PC-3 (cell line): ENCODE data around the gene RASSF5. TPM values are rescaled to one million over a fixed set of nuclear protein-coding genes. Genes with fewer than 3 reads are reported as not detected.
A peak's percentile ranks its signal among the peaks of the same experiment; 100 is the strongest.

Experiments used
- ATAC-seq: fragments of 200-7000 bp; cut with Tn5 transposase; 2 replicates; pipeline ENCODE4 v1.9.1; 2020; ENCODE audit warnings: mild to moderate bottlenecking, moderate library complexity
- BruUV-seq: library from RNA; stranded (reverse); fragments of 400-500 nt; replicated peaks from 2 replicates; lab custom pipeline; 2021; lab: Mats Ljungman, UMichigan
- CTCF ChIA-PET: fragments of 300-600 bp; sonication (Branson Sonifier 250); formaldehyde crosslinking; loops from one replicate; lab custom pipeline; 2022; ENCODE audit warnings: antibody characterized with exemption; lab: Charles Lee
- POLR2A ChIA-PET: fragments of 300-600 bp; sonication (Branson Sonifier 250); formaldehyde crosslinking; loops from one replicate; lab custom pipeline; 2022; ENCODE audit warnings: antibody characterized with exemption; ENCODE audit not compliant: unreplicated experiment; lab: Charles Lee
- DNase-seq: peaks from one replicate; pipeline ENCODE4 v3.0.0-alpha.2; 2015
- H2AFZ ChIP-seq: fragments of 300-600 bp; sonication (generic); 2 replicates; pipeline ENCODE4 v1.6.0; 2016; ENCODE audit warnings: antibody characterized with exemption, low read length
- H3F3A ChIP-seq: fragments of 300-600 bp; sonication (generic); one replicate; pipeline ENCODE4 v1.6.0; 2017; ENCODE audit warnings: antibody characterized with exemption, low read length, control low read depth, mild to moderate bottlenecking; ENCODE audit not compliant: unreplicated experiment
- H3K27ac ChIP-seq: fragments of 300-600 bp; sonication (generic); 2 replicates; pipeline ENCODE4 v1.5.1; 2016; ENCODE audit warnings: mild to moderate bottlenecking, low read length
- H3K27me3 ChIP-seq: fragments of 300-600 bp; sonication (generic); 2 replicates; pipeline ENCODE4 v1.6.1; 2016; ENCODE audit warnings: low read length, mixed read lengths
- H3K36me3 ChIP-seq: fragments of 300-600 bp; sonication (generic); 2 replicates; pipeline ENCODE4 v1.6.1; 2016; ENCODE audit warnings: low read depth, mixed run types, low read length, mixed read lengths
- H3K4me1 ChIP-seq: fragments of 300-600 bp; sonication (generic); 2 replicates; pipeline ENCODE4 v1.5.1; 2016; ENCODE audit warnings: low read length; ENCODE audit not compliant: insufficient read depth
- H3K4me2 ChIP-seq: fragments of 300-600 bp; sonication (generic); 2 replicates; pipeline ENCODE4 v1.6.0; 2016; ENCODE audit warnings: low read length
- H3K4me3 ChIP-seq: fragments of 300-600 bp; sonication (generic); 2 replicates; pipeline ENCODE4 v1.5.1; 2016; ENCODE audit warnings: mild to moderate bottlenecking, low read length, mixed read lengths
- H3K79me2 ChIP-seq: fragments of 300-600 bp; sonication (generic); 2 replicates; pipeline ENCODE4 v1.6.1; 2017; ENCODE audit warnings: low read length, mixed read lengths
- H3K9ac ChIP-seq: fragments of 300-600 bp; sonication (generic); 2 replicates; pipeline ENCODE4 v1.6.0; 2016; ENCODE audit warnings: mild to moderate bottlenecking, low read length
- H3K9me2 ChIP-seq: fragments of 300-600 bp; sonication (generic); replicated peaks from 2 replicates; pipeline ENCODE4 v1.6.1; 2016; ENCODE audit warnings: mixed run types, low read length, mixed read lengths
- H3K9me3 ChIP-seq: fragments of 300-600 bp; sonication (generic); 2 replicates; pipeline ENCODE4 v1.6.1; 2016; ENCODE audit warnings: low read length, mixed read lengths
- H4K20me1 ChIP-seq: fragments of 300-600 bp; sonication (generic); 2 replicates; pipeline ENCODE4 v1.6.1; 2016; ENCODE audit warnings: low read length, mixed read lengths
- EZH2 ChIP-seq: fragments of 300-600 bp; sonication (generic); IDR thresholded peaks from one replicate; pipeline ENCODE4 v1.6.1; 2017; ENCODE audit warnings: antibody characterized with exemption, mild to moderate bottlenecking, low read length; ENCODE audit not compliant: unreplicated experiment
- EZH2phosphoT487 ChIP-seq: fragments of 300-600 bp; sonication (generic); IDR thresholded peaks from 2 replicates; pipeline ENCODE4 v1.6.1; 2018; ENCODE audit warnings: mild to moderate bottlenecking, antibody characterized with exemption, low read length, borderline replicate concordance
- intact Hi-C: fragments of 100-400 bp; cut with micrococcal nuclease; formaldehyde crosslinking; loops from 2 replicates; pipeline ENCODE4 v1.9.0; 2023
- total RNA-seq: library from RNA; depleted of rRNA; stranded (reverse); fragments of >200 nt; gene quantifications from 2 replicates; pipeline ENCODE4 v1.2.3, GENCODE V29; 2014
- TF ChIP-seq, protein P1 (sequence below): fragments of 300-600 bp; sonication (generic); conservative IDR thresholded peaks from 2 replicates; pipeline ENCODE4 v1.5.1; 2017; ENCODE audit warnings: antibody characterized with exemption, low read depth, mild to moderate bottlenecking, low read length

Gene RASSF5
- total RNA-seq, 1 experiment from 2014 or later, result 15.5 TPM

DNA sequence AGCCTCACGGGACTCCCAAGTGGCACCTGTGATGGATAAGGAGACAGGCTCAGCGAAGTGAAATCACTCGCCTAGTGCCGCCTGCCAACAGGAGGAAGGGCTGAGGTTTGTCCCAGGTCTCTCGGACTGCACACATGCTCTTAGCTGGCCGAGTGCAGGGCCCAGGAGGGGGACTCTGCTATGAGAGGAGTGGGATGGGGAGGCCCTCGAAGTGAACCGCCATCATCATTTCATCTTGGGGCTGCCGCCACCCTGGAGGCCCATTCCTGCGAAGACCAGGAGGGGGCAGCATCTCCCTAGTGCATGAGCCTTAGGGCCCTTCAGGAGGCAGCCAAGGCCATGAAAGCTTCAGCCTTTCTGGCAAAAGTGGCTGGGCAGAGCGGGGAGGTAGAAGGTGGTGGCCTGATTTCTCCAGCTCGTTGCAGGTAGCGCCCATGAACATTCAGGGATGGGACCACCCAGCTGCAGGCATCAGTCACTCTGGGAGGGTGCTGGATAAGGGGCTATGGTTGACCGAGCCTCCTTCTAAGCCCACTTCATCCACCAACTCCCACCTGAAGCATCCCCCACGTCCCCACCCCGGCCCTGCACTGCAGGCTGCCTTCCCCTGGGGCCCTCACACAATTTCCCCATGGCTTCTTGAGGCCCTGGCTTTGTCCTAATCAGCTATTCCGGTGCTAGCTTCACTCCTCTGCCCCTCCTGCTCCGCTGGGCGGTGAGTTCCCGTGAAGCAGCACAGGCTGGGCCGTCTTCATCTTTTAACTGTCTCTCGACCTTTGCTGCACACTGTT lies 17.2 kb upstream of the RASSF5 start:
- TF ChIP-seq, protein P1, sequence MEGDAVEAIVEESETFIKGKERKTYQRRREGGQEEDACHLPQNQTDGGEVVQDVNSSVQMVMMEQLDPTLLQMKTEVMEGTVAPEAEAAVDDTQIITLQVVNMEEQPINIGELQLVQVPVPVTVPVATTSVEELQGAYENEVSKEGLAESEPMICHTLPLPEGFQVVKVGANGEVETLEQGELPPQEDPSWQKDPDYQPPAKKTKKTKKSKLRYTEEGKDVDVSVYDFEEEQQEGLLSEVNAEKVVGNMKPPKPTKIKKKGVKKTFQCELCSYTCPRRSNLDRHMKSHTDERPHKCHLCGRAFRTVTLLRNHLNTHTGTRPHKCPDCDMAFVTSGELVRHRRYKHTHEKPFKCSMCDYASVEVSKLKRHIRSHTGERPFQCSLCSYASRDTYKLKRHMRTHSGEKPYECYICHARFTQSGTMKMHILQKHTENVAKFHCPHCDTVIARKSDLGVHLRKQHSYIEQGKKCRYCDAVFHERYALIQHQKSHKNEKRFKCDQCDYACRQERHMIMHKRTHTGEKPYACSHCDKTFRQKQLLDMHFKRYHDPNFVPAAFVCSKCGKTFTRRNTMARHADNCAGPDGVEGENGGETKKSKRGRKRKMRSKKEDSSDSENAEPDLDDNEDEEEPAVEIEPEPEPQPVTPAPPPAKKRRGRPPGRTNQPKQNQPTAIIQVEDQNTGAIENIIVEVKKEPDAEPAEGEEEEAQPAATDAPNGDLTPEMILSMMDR, result peak; percentile 100
- TF ChIP-seq EZH2 (no peak), EZH2phosphoT487 (no peak)
- ATAC-seq (peak; percentile 98), DNase-seq (peak; percentile 93)
- Histone ChIP-seq H3K9ac (no peak overlapping the region), H2AFZ (peak overlapping the region; percentile 49), H4K20me1 (no peaks in the 10 kb centered on the region), H3K4me3 (no peak overlapping the region), H3F3A (no peaks in the 10 kb centered on the region), H3K27ac (no peak overlapping the region), H3K27me3 (no peaks in the 10 kb centered on the region), H3K4me2 (no peak overlapping the region), H3K9me3 (no peaks in the 10 kb centered on the region), H3K36me3 (peaks cover 11% of the 10 kb centered on the region; the same call in 1 of the 2 replicates), H3K9me2 (no peaks in the 10 kb centered on the region), H3K79me2 (no peaks in the 10 kb centered on the region), H3K4me1 (no peaks in the 10 kb centered on the region)
- CTCF ChIA-PET, result interaction anchor here (0.5 to 1.5 kb wide), 9 partner anchors 20 to 861 kb away, joined by 3 to 11 read pairs (median 4); partner anchors contain the start of gene IKBKE
- POLR2A ChIA-PET, result interaction anchor here (0.7 kb wide), 1 partner anchor 84 kb away, joined by 3 read pairs; no protein-coding TSS in a partner anchor
- BruUV-seq, result no TSS peak
- intact Hi-C loops, result loop anchor here (1.0 to 2.0 kb wide), 2 partner anchors 51 to 93 kb away; no protein-coding TSS in a partner anchor

DNA sequence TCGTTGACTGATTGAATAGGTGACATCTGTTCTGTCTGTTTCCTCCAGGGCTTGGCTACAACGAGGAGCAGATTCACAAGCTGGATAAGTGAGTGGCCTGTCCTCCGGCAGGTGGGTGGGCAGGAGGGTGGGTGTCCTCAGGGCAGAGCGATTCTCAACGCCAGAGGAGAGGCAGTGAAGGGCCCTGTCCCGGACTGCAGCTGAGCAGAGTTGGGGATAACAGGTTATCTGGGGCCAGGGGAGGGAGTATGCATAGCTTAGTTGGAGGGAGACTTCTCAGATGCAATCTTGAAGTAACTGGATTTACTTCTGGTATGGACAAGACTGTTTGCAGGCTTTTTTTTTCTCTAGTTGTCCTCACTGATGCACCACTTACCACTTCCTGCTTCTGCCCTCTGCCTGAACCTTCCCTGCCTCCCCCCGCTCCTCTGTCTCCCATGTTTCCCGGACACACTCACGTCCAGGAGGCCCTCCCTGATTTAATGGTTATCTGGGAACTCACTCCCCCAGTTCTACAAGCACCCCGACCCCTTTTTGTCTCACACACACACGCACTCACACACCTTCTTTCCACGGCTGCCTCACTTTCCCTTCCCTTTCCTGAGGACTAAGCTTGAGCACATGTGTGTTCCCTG lies 16.4 kb upstream of the RASSF5 start:
- Histone ChIP-seq H3K9me2 (no peaks in the 10 kb centered on the region), H3K27ac (no peak overlapping the region), H3K4me3 (no peak overlapping the region), H3K4me1 (no peaks in the 10 kb centered on the region), H3K27me3 (no peaks in the 10 kb centered on the region), H2AFZ (no peak overlapping the region), H4K20me1 (no peaks in the 10 kb centered on the region), H3K79me2 (no peaks in the 10 kb centered on the region), H3K4me2 (no peak overlapping the region), H3K9me3 (no peaks in the 10 kb centered on the region), H3K36me3 (peaks cover 11% of the 10 kb centered on the region; the same call in 1 of the 2 replicates), H3F3A (no peaks in the 10 kb centered on the region), H3K9ac (no peak overlapping the region)
- ChIA-PET CTCF (interaction anchor here (0.5 to 1.5 kb wide), 8 partner anchors 20 to 860 kb away, joined by 3 to 11 read pairs (median 4); partner anchors contain the start of gene IKBKE), POLR2A (interaction anchor here (0.7 kb wide), 1 partner anchor 83 kb away, joined by 3 read pairs; no protein-coding TSS in a partner anchor)
- DNase-seq (no peak), ATAC-seq (no peak)
- no TSS peak for BruUV-seq
- TF ChIP-seq, protein P1, result no peak
- intact Hi-C loops, result loop anchor here (1.0 to 2.0 kb wide), 2 partner anchors 50 to 92 kb away; no protein-coding TSS in a partner anchor
